Activated CD8-positive, alpha-beta T cell treated with anti-CD3 and anti-CD28 coated beads, Interleukin-2, amount 10 ng/mL, durations not matched to agents 7 days and 5 days (primary cell): ENCODE results near the gene TBCCD1. TPM values are rescaled to one million over a fixed set of nuclear protein-coding genes. Genes with fewer than 3 reads are reported as not detected.
A peak's percentile ranks its signal among the peaks of the same experiment; 100 is the strongest.
"Not testable (repeated sequence)": the region's sequence is repeated elsewhere in the genome, so short reads cannot be mapped to it uniquely, and the experiment has no call there.

Experiments used
- ATAC-seq: fragments of 150-1000 bp; cut with Tn5 transposase; one replicate; pipeline ENCODE4 v1.10.0; 2021; ENCODE audit warnings: moderate library complexity
- CTCF ChIA-PET: fragments of 350-600 bp; sonication (Branson Sonifier 250); formaldehyde crosslinking; loops from one replicate; lab custom pipeline; 2021; ENCODE audit warnings: antibody characterized with exemption; lab: Charles Lee
- POLR2A ChIA-PET: fragments of 350-600 bp; sonication (Branson Sonifier 250); formaldehyde crosslinking; loops from one replicate; lab custom pipeline; 2021; ENCODE audit warnings: antibody characterized with exemption; lab: Charles Lee
- DNase-seq: peaks from one replicate; pipeline ENCODE4 v3.0.0-alpha.2; 2020
- H3K27ac Mint-ChIP-seq: one replicate; pipeline ENCODE4 v1.8.0; 2021; ENCODE audit warnings: mild to moderate bottlenecking, mixed read lengths
- H3K27me3 Mint-ChIP-seq: one replicate; pipeline ENCODE4 v1.8.0; 2021; ENCODE audit warnings: low read depth, mixed read lengths
- H3K36me3 Mint-ChIP-seq: one replicate; pipeline ENCODE4 v1.8.0; 2021; ENCODE audit warnings: low read depth, mixed read lengths
- H3K4me1 Mint-ChIP-seq: one replicate; pipeline ENCODE4 v1.8.0; 2021; ENCODE audit warnings: low read depth, mixed read lengths
- H3K4me3 Mint-ChIP-seq: one replicate; pipeline ENCODE4 v1.8.0; 2021; ENCODE audit warnings: mild to moderate bottlenecking, mixed read lengths
- H3K9me3 Mint-ChIP-seq: one replicate; pipeline ENCODE4 v1.8.0; 2022; ENCODE audit warnings: mixed read lengths; ENCODE audit not compliant: insufficient read depth
- total RNA-seq, 2 experiments: library from RNA; stranded (reverse); gene quantifications; one replicate each; pipeline ENCODE4 v1.2.3, GENCODE V29; 2021

Gene TBCCD1
- total RNA-seq, 2 experiments from 2014 or later: 19.4 to 20.1 TPM

DNA sequence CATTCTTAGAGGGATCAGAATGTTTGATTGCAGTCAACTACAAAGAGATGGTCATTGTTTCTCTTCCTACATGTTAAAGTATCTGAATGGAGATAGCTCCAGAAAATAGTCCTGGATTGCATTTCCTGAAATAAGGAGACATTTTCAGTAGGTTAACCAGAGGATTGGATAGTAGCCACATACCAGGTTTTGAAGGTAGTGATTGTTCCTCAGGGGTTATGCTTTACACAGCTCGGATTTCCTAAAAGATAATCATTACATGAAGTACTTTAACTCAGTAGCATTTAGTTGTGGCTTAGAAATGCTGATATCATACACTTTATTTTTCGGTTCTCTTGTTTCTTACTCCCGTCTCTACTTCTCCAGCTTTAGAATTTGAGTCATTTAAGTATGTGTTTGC, 13.6 kb upstream of the TBCCD1 start:
- H3K4me1 Mint-ChIP-seq: no peaks in the 10 kb centered on the region
- POLR2A ChIA-PET: interaction anchor here (0.6 to 0.7 kb wide), 2 partner anchors 225 to 635 kb away, joined by 3 read pairs; partner anchors contain the start of gene RFC4
- H3K4me3 Mint-ChIP-seq: no peak overlapping the region

DNA sequence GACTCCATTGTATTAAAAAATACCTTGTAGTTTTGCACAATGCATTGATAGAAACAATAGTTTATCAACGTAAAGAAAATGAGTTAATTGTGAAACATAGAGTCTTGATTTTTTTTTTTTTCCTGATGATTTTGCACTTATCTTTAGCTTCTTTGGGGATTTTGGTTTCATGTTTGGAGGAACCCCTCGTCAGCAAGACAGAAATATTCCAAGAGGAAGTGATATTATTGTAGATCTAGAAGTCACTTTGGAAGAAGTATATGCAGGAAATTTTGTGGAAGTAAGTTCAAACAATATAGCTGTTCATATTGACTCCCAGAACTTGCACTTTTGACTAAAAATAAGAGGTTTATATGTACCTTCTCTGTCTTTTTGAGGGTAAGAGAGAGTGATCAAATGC, 10.4 kb upstream of the TBCCD1 start:
- ChIA-PET CTCF (interaction anchor here (0.8 kb wide), 1 partner anchor 37 kb away, joined by 4 read pairs; no protein-coding TSS in a partner anchor), POLR2A (no interaction called here)
- no peaks in the 10 kb centered on the region for H3K27me3 Mint-ChIP-seq
- H3K9me3 Mint-ChIP-seq: no peaks in the 10 kb centered on the region
- no peak overlapping the region for H3K4me3 Mint-ChIP-seq
- no peak overlapping the region for H3K27ac Mint-ChIP-seq
- H3K4me1 Mint-ChIP-seq: peaks cover 19% of the 10 kb centered on the region
- ATAC-seq (no peak), DNase-seq (no peak)
- peaks cover 67% of the 10 kb centered on the region for H3K36me3 Mint-ChIP-seq

More for the DNA sequence above, 13.6 kb upstream of the TBCCD1 start:
- H3K27me3 Mint-ChIP-seq: no peaks in the 10 kb centered on the region
- no peaks in the 10 kb centered on the region for H3K9me3 Mint-ChIP-seq
- CTCF ChIA-PET: interaction anchor here (2.0 to 7.8 kb wide), 2 partner anchors 10 to 35 kb away, joined by 5 to 62 read pairs; partner anchors contain the start of gene DNAJB11
- no peak overlapping the region for H3K27ac Mint-ChIP-seq
- DNase-seq: no peak
- no peak for ATAC-seq
- peaks cover 68% of the 10 kb centered on the region for H3K36me3 Mint-ChIP-seq

DNA sequence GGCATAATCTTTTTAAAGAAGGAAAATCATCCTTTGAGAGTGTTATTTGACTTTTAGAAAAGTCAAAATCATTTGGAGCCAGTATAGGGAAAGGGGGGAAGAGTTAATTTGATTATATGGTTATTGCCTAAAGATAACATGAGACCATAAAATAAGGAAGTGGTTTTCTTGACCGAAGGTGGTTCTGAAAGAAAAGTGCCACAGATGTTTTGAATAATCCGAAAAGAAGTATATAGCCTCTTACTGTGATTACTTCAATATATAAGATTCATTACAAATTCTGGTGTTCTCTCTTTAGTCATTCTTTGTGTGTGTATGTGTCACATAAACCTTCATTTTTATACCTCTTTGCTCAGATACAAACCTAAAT, 4.5 kb upstream of the TBCCD1 start:
- Mint-ChIP-seq H3K4me3 (peak overlapping the region; percentile 97), H3K27me3 (no peaks in the 10 kb centered on the region), H3K4me1 (peaks cover 52% of the 10 kb centered on the region), H3K27ac (peak overlapping the region; percentile 99), H3K36me3 (peaks cover 40% of the 10 kb centered on the region), H3K9me3 (no peaks in the 10 kb centered on the region)
- CTCF ChIA-PET: interaction anchor here (0.9 to 7.5 kb wide), 3 partner anchors 15 to 312 kb away, joined by 3 to 78 read pairs (median 4); partner anchors contain the start of gene AHSG
- no peak for ATAC-seq
- DNase-seq: no peak
- POLR2A ChIA-PET: interaction anchor here (0.6 to 6.5 kb wide), 5 partner anchors 15 to 212 kb away, joined by 3 to 68 read pairs (median 6); partner anchors contain the start of gene EIF4A2

DNA sequence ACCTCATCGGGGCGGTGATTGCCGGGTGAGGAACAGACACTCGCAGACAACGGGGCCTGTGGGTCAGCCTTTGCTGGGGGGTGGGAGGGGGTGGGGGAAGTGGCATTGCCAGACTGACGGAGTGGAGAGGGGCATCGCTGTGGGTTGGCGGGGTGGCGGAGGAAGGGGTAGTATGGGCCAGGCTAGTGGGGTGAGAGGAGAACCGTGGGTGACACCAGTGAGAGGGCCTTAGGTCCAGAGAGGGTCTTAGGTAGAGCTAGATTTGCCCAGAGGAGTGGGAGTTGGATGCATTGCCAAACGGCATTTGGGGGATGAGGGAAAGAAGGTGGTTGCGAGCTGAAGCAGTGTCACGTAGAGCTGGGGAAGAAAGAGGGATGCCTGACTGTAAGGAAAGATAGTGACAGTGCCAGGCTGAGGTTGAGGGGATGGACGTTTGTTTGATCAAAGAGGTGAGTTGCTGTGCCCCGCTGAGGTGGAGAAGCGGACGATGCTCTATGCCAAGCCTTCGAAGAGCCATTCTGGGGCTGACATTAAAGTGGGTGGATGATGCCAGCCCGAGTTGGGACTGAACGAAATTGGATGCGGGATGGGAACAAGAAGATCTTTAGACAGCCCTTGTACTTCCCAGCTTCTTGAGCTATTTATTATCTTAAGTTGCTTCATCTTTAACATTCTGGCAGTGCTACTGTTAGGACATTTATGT, 4.0 kb upstream of the TBCCD1 start:
- H3K27ac Mint-ChIP-seq: peak overlapping the region; percentile 99
- no peaks in the 10 kb centered on the region for H3K27me3 Mint-ChIP-seq
- ChIA-PET CTCF (interaction anchor here (0.7 to 7.5 kb wide), 12 partner anchors 10 to 633 kb away, joined by 3 to 78 read pairs (median 4); partner anchors contain the start of genes AHSG, EIF4A2 and TRA2B), POLR2A (interaction anchor here (0.6 to 6.5 kb wide), 13 partner anchors 8 to 628 kb away, joined by 3 to 68 read pairs (median 7); partner anchors contain the start of genes EIF4A2, RFC4 and RPL39L)
- DNase-seq: no peak
- H3K36me3 Mint-ChIP-seq: peaks cover 35% of the 10 kb centered on the region
- ATAC-seq: no peak
- H3K9me3 Mint-ChIP-seq: no peaks in the 10 kb centered on the region
- H3K4me1 Mint-ChIP-seq: peaks cover 57% of the 10 kb centered on the region
- H3K4me3 Mint-ChIP-seq: peak overlapping the region; percentile 97

DNA sequence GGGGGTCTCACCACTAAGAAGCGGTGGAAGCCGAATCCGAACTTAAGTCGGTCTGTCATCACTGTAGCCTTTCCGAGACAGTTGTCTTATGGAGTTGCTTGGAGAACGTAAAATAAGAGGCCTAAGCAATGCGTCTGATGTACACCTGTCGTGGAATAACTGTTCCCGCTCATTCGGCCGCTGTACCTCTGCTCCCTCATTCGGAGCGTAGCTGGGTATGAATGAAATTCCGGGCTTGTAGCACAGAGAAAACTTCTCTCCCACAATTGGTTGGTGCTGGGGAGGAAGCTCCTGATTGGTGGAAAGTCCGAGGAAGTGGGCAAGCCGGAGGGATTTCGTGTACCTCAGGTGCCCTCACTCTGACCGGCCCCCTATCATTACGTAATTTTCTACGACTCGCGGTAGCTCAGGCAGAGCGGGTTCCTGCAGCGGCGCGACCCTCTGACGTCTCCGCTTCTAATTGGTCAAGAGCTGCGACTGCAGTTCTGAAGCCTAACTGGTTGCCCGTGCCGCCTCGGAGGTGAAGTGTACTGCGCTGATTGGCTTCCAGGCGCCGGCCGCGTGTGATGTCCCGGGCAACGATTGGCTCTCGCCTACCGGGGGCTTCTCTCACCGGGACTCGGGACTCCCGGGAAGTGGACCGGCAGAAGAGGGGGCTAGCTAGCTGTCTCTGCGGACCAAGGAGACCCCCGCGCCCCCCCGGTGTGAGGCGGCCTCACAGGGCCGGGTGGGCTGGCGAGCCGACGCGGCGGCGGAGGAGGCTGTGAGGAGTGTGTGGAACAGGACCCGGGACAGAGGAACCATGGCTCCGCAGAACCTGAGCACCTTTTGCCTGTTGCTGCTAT, 3.2 kb upstream of the TBCCD1 start, which contains the start of gene DNAJB11:
DNAJB11 (plus strand) TSS at position 625 of the 845 bp plus-strand sequence; CDS start at position 803, 178 bp downstream.
- peak within 1 kb of the TSS; percentile 97 for H3K4me3 Mint-ChIP-seq
- no peaks in the 10 kb centered on the region for H3K9me3 Mint-ChIP-seq
- POLR2A ChIA-PET: interaction anchor here (0.6 to 6.5 kb wide), 21 partner anchors 9 to 985 kb away, joined by 3 to 68 read pairs (median 6); partner anchors contain the start of genes CRYGS, EIF4A2, RFC4 and RPL39L
- peaks cover 28% of the 10 kb centered on the region for H3K36me3 Mint-ChIP-seq
- peak; percentile 99 for DNase-seq
- peaks cover 60% of the 10 kb centered on the region for H3K4me1 Mint-ChIP-seq
- peak within 1 kb of the TSS; percentile 99 for H3K27ac Mint-ChIP-seq
- no peaks in the 10 kb centered on the region for H3K27me3 Mint-ChIP-seq
- CTCF ChIA-PET: interaction anchor here (0.7 to 7.5 kb wide), 12 partner anchors 11 to 632 kb away, joined by 3 to 78 read pairs (median 4); partner anchors contain the start of genes AHSG, EIF4A2 and TRA2B
- peak; percentile 89 for ATAC-seq

DNA sequence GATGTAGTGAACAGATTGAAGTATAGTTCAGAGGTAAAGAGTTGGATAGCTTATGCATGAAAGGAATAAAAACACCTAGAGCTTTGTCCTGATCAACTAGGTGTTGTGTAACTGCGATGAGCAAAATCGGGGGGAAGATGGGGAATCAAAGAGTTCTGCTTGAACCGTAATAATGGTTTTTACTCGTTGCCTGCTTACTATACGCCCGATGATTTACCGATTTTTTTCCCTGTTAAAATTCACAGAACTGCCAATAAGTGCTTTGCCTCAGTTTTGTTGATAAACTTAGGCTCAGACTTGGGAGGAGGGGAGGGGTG, 2.6 kb upstream of the TBCCD1 start:
- Mint-ChIP-seq H3K27ac (peak overlapping the region; percentile 99), H3K4me3 (peak overlapping the region; percentile 97), H3K36me3 (peaks cover 25% of the 10 kb centered on the region), H3K9me3 (no peaks in the 10 kb centered on the region), H3K27me3 (no peaks in the 10 kb centered on the region), H3K4me1 (peaks cover 61% of the 10 kb centered on the region)
- no peak for DNase-seq
- no peak for ATAC-seq
- POLR2A ChIA-PET: interaction anchor here (0.6 to 6.5 kb wide), 17 partner anchors 10 to 641 kb away, joined by 3 to 68 read pairs (median 7); partner anchors contain the start of genes EIF4A2, RFC4, RPL39L and TRA2B
- CTCF ChIA-PET: interaction anchor here (1.1 to 7.5 kb wide), 8 partner anchors 29 to 632 kb away, joined by 3 to 78 read pairs (median 8); partner anchors contain the start of genes AHSG, EIF4A2 and TRA2B

DNA sequence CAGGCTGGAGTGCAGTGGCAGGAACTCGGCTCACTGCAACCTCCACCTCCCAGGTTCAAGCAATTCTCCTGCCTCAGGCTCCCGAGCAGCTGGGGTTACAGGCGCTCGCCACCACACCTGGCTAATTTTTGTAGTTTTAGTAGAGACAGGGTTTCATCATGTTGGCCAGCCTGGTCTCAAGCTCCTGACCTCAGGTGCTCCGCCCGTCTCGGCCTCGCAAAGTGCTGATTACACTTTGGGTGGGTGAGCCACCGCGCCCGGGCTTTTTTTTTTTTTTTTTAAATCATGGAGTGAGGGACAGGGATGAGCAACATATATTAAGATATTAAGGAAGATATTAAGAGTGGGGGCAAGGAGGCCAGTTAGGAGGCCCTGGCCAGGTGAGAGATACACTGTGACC, 2.2 kb upstream of the TBCCD1 start:
- CTCF ChIA-PET: interaction anchor here (0.6 to 7.5 kb wide), 5 partner anchors 29 to 626 kb away, joined by 3 to 78 read pairs (median 12); partner anchors contain the start of gene AHSG
- Mint-ChIP-seq H3K36me3 (peaks cover 24% of the 10 kb centered on the region), H3K4me1 (peaks cover 61% of the 10 kb centered on the region), H3K27ac (peak overlapping the region; percentile 99), H3K4me3 (peak overlapping the region; percentile 97)
- H3K9me3 Mint-ChIP-seq, DNase-seq, H3K27me3 Mint-ChIP-seq, ATAC-seq: not testable (repeated sequence)
- POLR2A ChIA-PET: interaction anchor here (0.6 to 6.5 kb wide), 14 partner anchors 18 to 641 kb away, joined by 3 to 68 read pairs (median 4); partner anchors contain the start of genes EIF4A2, RFC4, RPL39L and TRA2B

DNA sequence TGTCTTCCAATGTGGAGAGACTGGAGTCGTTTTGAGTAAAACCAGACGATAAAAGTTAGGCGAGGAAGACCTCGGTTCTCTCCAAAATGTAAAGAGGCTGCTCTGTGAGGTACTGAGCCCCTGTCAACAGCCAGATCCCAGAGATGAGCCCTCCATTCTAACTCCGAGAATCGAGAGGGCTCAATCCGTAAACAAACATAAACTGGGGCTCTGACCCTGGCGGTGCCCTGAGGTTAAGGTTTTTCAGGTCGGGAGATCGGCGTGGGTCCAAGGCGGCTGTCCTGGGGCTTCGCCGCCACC, 417 bp downstream of the TBCCD1 start:
- Mint-ChIP-seq H3K36me3 (peaks cover 30% of the 10 kb centered on the region), H3K4me1 (peaks cover 54% of the 10 kb centered on the region), H3K4me3 (peak overlapping the region; percentile 82), H3K9me3 (no peaks in the 10 kb centered on the region), H3K27ac (peak overlapping the region; percentile 86), H3K27me3 (no peaks in the 10 kb centered on the region)
- no peak for ATAC-seq
- no peak for DNase-seq
- CTCF ChIA-PET: interaction anchor here (1.5 to 4.9 kb wide), 3 partner anchors 26 to 623 kb away, joined by 8 to 21 read pairs (median 10); no protein-coding TSS in a partner anchor
- POLR2A ChIA-PET: interaction anchor here (4.2 to 6.5 kb wide), 2 partner anchors 217 to 630 kb away, joined by 32 to 68 read pairs; partner anchors contain the start of genes EIF4A2 and TRA2B

DNA sequence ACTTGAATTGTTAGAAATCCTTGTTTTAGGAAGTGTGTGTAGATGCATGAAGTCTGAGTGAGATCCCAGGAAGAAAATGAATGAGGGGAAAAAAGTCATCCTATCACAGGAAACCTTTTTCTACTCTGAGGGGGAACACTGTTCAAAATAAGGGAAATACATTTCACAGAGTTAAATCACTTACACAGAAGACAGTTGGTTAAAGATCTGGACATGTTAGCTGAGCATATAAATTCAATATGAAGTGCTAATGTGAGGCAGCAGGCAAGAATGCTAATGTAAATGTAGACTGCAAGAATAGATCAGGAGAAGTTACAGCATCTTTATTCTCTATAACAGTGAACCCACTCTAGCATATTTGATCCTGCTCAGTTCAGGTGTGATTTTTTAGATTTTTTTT, 2.6 kb downstream of the TBCCD1 start:
- ATAC-seq (no peak), DNase-seq (no peak)
- peaks cover 34% of the 10 kb centered on the region for H3K36me3 Mint-ChIP-seq
- H3K4me1 Mint-ChIP-seq: peaks cover 47% of the 10 kb centered on the region
- no peaks in the 10 kb centered on the region for H3K27me3 Mint-ChIP-seq
- CTCF ChIA-PET: no interaction called here
- H3K4me3 Mint-ChIP-seq: no peak overlapping the region
- no peak overlapping the region for H3K27ac Mint-ChIP-seq
- POLR2A ChIA-PET: no interaction called here
- H3K9me3 Mint-ChIP-seq: no peaks in the 10 kb centered on the region

DNA sequence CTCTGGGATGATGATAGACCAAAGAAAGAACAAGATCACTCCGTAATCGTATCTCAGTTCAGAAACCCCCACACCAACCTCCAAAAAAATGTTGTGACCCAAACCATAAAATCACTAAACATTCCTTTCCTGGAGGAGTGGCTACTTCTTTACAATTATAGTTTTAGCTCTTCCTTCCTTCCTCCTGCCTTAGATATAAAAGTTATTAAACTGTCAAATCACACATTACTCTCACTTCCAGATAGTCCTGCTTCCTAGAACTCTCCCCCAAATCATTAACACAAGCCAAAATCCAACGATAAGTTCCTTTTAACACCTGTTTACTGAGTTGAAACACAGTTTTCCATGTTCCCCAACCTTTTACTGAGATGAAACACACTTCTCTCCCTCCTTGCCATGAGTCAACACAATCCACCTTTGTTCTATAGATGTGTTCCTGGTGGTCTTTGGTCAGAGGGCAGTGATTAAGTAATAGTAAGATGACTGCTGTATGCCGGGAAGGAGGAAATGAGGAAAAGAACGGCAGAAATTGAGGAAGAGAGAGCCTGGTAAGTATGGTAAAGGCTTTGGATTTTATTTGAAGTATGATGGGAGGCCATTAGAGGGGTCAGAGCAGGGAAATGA, 14.6 kb downstream of the TBCCD1 start:
- DNase-seq (no peak), ATAC-seq (no peak)
- CTCF ChIA-PET: interaction anchor here (1.0 to 1.8 kb wide), 2 partner anchors 12 to 609 kb away, joined by 4 to 11 read pairs; no protein-coding TSS in a partner anchor
- POLR2A ChIA-PET: no interaction called here
- no peaks in the 10 kb centered on the region for H3K4me1 Mint-ChIP-seq
- peaks cover 41% of the 10 kb centered on the region for H3K36me3 Mint-ChIP-seq
- H3K9me3 Mint-ChIP-seq: no peaks in the 10 kb centered on the region
- no peak overlapping the region for H3K27ac Mint-ChIP-seq
- H3K27me3 Mint-ChIP-seq: no peaks in the 10 kb centered on the region
- H3K4me3 Mint-ChIP-seq: no peak overlapping the region
